Testis (tissue), 2 donors: ENCODE results near the gene SLC49A3.

ENCODE experiments used
- CTCF ChIP-seq, 3 experiments: fragments of 450-650 bp in 2 of 3; fragments of 200-600 bp in 1 of 3; sonication (generic) in 1 of 3; IDR thresholded peaks; one replicate each; pipeline ENCODE4 v1.5.1; 2016 to 2019; ENCODE audit warnings: antibody characterized with exemption in 3 of 3, mild to moderate bottlenecking in 2 of 3, moderate library complexity in 1 of 3
- POLR2A ChIP-seq: fragments of 450-650 bp; IDR thresholded peaks from one replicate; pipeline ENCODE4 v1.6.1; 2017; ENCODE audit warnings: antibody characterized with exemption, mild to moderate bottlenecking, moderate library complexity

GRCh38 chr4:659851-660250 is 29.1 kb downstream of the SLC49A3 start:
- no peak for TF ChIP-seq CTCF (IDR thresholded peaks at IDR 0.05)
- no peak for TF ChIP-seq POLR2A
